Memory B cell (primary cell): ENCODE results near the gene NUDC.

Experiments used
- ATAC-seq: fragments of 150-1000 bp; cut with Tn5 transposase; 2 replicates; pipeline ENCODE4 v1.10.0; 2021; ENCODE audit warnings: low read depth, mild to moderate bottlenecking, moderate library complexity
- DNase-seq, 2 donors: peaks; one replicate each; pipeline ENCODE4 v3.0.0; 2022; ENCODE audit warnings: low spot score in 2 of 2
- H3K27ac Mint-ChIP-seq: one replicate; pipeline ENCODE4 v1.8.0; 2022; ENCODE audit warnings: mild to moderate bottlenecking, moderate library complexity, mixed read lengths
- H3K27me3 Mint-ChIP-seq: one replicate; pipeline ENCODE4 v1.8.0; 2022; ENCODE audit warnings: mixed read lengths
- H3K36me3 Mint-ChIP-seq: one replicate; pipeline ENCODE4 v1.8.0; 2022; ENCODE audit warnings: mild to moderate bottlenecking, mixed read lengths
- H3K4me1 Mint-ChIP-seq: one replicate; pipeline ENCODE4 v1.8.0; 2022; ENCODE audit warnings: mixed read lengths
- H3K4me3 Mint-ChIP-seq: one replicate; pipeline ENCODE4 v1.8.0; 2022; ENCODE audit warnings: mild to moderate bottlenecking, moderate library complexity, mixed read lengths
- H3K9me3 Mint-ChIP-seq: one replicate; pipeline ENCODE4 v1.8.0; 2022; ENCODE audit warnings: mixed read lengths

NUDC gene

GRCh38 chr1:26900001-26900814, 21.3 kb upstream of the NUDC start, which contains the start of gene GPATCH3:
Gene GPATCH3, minus strand, starts transcription at chr1:26900467. Its CDS starts 25 bp downstream, at chr1:26900442.
- Mint-ChIP-seq H3K4me1 (peaks cover 17% of the 10 kb centered on the region), H3K4me3 (peak within 1 kb of the TSS; percentile 97), H3K9me3 (no peaks in the 10 kb centered on the region), H3K27me3 (no peaks in the 10 kb centered on the region), H3K36me3 (peaks cover 8% of the 10 kb centered on the region), H3K27ac (peak within 1 kb of the TSS; percentile 98)
- peak; percentile 94 for ATAC-seq
- peak; percentile 80 to 81 for DNase-seq

DNA sequence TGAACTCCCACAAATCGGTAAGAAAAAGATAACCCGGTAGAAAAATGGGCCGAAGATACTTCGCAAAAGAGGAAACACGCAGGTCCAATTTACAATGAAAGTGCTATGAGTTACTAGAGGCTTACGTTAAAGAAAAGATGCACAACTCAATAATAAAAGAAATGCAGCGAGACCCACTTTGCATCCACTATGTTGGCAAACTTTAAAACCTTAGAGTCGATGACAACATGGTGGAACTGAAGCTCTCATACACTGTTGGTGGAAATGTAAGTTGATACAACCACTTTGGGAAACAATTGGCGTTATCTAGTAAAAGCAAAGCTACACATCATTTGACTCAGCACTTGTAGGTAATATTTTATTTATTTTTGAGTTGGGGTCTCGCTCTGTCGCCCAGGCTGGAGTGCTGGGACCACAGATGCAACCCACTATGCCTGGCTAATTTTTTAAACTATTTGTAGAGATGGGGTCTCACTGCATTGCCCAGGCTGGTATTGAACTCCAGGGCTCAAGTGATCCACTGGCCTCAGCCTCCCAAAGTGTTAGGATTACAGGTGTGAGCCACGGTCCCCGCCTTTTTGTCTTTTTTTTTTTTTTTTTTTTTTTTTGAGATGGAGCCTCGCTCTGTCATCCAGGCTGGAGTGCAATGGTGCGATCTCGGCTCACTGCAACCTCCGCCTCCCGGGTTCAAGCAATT, 20.6 kb upstream of the NUDC start:
- H3K4me1 Mint-ChIP-seq, result peaks cover 17% of the 10 kb centered on the region
- H3K27me3 Mint-ChIP-seq, result no peaks in the 10 kb centered on the region
- peak overlapping the region; percentile 98 for H3K27ac Mint-ChIP-seq
- peaks cover 8% of the 10 kb centered on the region for H3K36me3 Mint-ChIP-seq
- ATAC-seq, result peak; percentile 5
- H3K9me3 Mint-ChIP-seq, result no peaks in the 10 kb centered on the region
- no peak for DNase-seq
- H3K4me3 Mint-ChIP-seq, result peak overlapping the region; percentile 97

DNA sequence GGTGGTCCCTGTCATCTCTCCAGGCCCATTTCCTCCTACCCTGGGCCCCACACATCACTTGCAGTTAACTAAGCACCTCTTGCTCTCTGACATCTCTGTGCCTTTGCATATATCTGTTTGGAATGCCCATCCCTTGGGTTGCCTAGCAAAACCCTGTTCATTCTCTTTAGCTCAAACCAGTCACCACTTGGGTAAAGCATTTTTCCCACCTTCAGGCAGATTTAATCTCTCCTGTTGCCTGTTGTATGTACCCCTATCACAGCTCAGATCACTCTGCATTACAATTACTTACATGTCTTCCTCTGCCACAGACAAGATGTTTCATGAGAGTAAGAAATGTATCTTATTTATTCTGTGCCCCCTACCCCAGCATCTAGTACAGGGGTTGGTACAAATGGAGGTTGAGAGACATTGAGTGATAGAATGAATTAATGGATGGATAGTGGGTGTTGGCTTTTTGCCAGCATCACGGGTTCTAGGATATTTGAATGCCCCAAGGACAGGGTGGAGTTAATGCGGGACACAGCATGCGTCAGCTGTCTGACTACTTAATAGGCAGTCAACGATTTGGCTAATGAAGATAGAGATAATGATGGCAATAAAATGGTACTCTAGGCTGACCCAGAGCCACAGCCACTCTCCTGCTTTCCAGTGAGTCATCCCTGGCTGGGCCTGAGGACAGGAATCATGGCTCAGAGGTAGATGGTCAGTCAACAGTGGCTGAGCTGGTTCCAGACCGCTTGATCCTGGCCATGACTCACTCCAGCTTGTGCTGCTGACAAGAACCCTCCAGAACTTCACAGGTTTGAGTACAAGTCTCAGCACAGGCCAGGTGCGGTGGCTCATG, 14.2 kb upstream of the NUDC start:
- ATAC-seq, result no peak
- no peak overlapping the region for H3K27ac Mint-ChIP-seq
- no peak for DNase-seq
- no peak overlapping the region for H3K4me3 Mint-ChIP-seq
- H3K36me3 Mint-ChIP-seq, result no peaks in the 10 kb centered on the region
- no peaks in the 10 kb centered on the region for H3K4me1 Mint-ChIP-seq
- H3K9me3 Mint-ChIP-seq, result no peaks in the 10 kb centered on the region
- H3K27me3 Mint-ChIP-seq, result peaks cover 3% of the 10 kb centered on the region

GRCh38 chr1:26909951-26910342, 11.6 kb upstream of the NUDC start:
- no peak overlapping the region for H3K4me3 Mint-ChIP-seq
- no peak overlapping the region for H3K27ac Mint-ChIP-seq
- DNase-seq (no peak), ATAC-seq (no peak)
- peaks cover 3% of the 10 kb centered on the region for H3K27me3 Mint-ChIP-seq
- H3K4me1 Mint-ChIP-seq, result no peaks in the 10 kb centered on the region
- no peaks in the 10 kb centered on the region for H3K36me3 Mint-ChIP-seq
- H3K9me3 Mint-ChIP-seq, result no peaks in the 10 kb centered on the region

GRCh38 chr1:26910343-26911160, 11.0 kb upstream of the NUDC start:
- H3K4me1 Mint-ChIP-seq, result no peaks in the 10 kb centered on the region
- no peaks in the 10 kb centered on the region for H3K36me3 Mint-ChIP-seq
- no peaks in the 10 kb centered on the region for H3K9me3 Mint-ChIP-seq
- no peak overlapping the region for H3K27ac Mint-ChIP-seq
- H3K4me3 Mint-ChIP-seq, result no peak overlapping the region
- DNase-seq, result no peak
- ATAC-seq, result no peak
- H3K27me3 Mint-ChIP-seq, result peaks cover 3% of the 10 kb centered on the region

DNA sequence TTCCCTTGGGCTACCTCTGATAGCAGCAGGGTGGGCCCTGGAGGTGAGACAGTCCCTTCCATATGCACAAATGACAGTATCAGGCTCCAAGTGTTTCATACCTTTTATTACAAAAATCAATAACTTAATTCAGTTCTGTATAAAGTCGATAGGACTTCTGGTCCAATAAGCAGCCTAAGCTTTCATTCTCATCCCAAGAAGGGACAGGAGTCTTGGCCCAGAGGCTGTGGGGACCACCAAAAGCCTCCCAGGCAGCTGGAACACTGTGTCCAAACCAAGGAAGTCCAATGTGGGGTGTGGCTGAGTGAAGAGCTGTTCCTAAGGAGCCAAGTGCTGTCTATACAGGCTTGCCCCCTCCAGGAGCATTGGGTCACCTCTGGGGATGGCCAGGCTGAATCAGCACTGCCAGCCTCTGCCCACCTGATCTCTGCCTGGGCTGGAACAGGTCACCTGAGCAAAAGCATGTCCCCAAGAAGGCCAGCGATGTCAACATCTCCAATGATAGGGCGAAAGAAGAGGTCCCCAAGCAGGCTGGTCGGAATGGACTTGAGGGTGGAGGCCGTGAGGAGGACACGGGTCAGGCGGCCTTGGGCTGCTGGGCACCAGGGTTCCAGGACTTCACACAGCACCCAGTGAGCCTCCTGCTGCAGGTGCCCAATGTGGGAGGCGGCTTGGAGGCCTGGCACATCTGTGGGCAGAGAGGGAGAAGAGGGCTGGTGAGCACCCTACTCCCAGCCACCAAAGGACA, 10.0 kb upstream of the NUDC start:
- DNase-seq, result no peak
- Mint-ChIP-seq H3K27ac (no peak overlapping the region), H3K4me3 (no peak overlapping the region), H3K36me3 (no peaks in the 10 kb centered on the region), H3K27me3 (peaks cover 3% of the 10 kb centered on the region), H3K9me3 (no peaks in the 10 kb centered on the region), H3K4me1 (no peaks in the 10 kb centered on the region)
- ATAC-seq, result no peak

- H3K27ac Mint-ChIP-seq, result no peak overlapping the region
- no peaks in the 10 kb centered on the region for H3K4me1 Mint-ChIP-seq
- no peaks in the 10 kb centered on the region for H3K36me3 Mint-ChIP-seq
- H3K4me3 Mint-ChIP-seq, result no peak overlapping the region
- ATAC-seq (no peak), DNase-seq (no peak)
- peaks cover 3% of the 10 kb centered on the region for H3K27me3 Mint-ChIP-seq
- H3K9me3 Mint-ChIP-seq, result no peaks in the 10 kb centered on the region
Observed at GRCh38 chr1:26912147-26912490, 9.4 kb upstream of the NUDC start.

- peaks cover 1% of the 10 kb centered on the region for H3K27me3 Mint-ChIP-seq
- ATAC-seq, result no peak
- no peaks in the 10 kb centered on the region for H3K4me1 Mint-ChIP-seq
- H3K4me3 Mint-ChIP-seq, result no peak overlapping the region
- H3K36me3 Mint-ChIP-seq, result no peaks in the 10 kb centered on the region
- H3K9me3 Mint-ChIP-seq, result no peaks in the 10 kb centered on the region
- DNase-seq, result no peak
- H3K27ac Mint-ChIP-seq, result no peak overlapping the region
Observed at GRCh38 chr1:26913389-26913753, 8.2 kb upstream of the NUDC start.

DNA sequence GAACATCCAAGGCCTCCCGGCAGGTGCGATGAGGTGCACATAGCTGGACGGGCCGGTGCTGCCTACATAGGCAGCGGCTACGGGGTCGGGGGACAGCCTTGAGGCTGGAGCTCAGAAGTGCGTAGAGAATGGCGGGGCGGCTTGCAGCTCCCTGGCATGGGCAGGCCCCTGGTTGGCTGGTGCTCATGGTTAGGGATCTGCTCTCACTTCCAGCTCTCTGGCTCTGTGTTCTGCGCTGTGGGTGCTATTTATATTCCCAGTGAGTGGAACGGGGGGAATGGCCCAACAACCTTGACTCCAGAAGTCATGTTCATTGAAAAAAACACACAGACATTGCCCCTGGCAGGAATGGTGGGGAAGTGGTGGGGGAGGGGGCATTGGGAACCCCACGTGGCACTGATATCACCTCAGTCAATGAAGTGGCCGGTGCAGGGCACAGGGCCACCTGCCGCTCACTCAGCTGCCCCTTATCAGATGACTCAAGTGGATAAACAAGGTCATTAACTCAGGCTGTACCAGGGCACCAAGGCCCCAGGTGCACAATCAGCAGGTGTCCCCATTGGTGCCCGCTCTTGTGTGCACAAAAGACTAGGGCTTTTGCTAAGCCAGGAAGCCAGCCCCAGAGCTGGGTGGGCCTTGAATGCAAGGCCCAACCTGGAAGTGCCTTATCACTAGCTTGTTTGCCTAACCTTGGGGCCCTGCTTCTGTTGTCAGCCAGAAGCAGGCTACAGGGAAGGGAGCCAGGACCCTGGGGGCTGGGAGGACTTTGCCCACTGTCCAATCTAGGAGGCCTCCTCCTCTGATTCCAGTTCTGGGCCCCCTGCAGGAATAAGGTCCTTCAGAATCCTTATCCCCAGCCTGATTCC, 7.6 kb upstream of the NUDC start, which contains the start of gene NR0B2:
Gene NR0B2, minus strand, starts transcription at position 222 of the 866 bp plus-strand sequence. Its CDS starts 35 bp downstream, at position 187.
- Mint-ChIP-seq H3K27ac (no peak within 1 kb of the TSS), H3K4me3 (no peak within 1 kb of the TSS), H3K36me3 (no peaks in the 10 kb centered on the region), H3K27me3 (peaks cover 1% of the 10 kb centered on the region), H3K9me3 (no peaks in the 10 kb centered on the region), H3K4me1 (no peaks in the 10 kb centered on the region)
- DNase-seq (no peak), ATAC-seq (no peak)

GRCh38 chr1:26915204-26915842, 6.2 kb upstream of the NUDC start:
- H3K27me3 Mint-ChIP-seq, result no peaks in the 10 kb centered on the region
- H3K36me3 Mint-ChIP-seq, result no peaks in the 10 kb centered on the region
- no peak overlapping the region for H3K27ac Mint-ChIP-seq
- no peak for DNase-seq
- H3K4me3 Mint-ChIP-seq, result no peak overlapping the region
- ATAC-seq, result no peak
- H3K9me3 Mint-ChIP-seq, result no peaks in the 10 kb centered on the region
- H3K4me1 Mint-ChIP-seq, result peaks cover 1% of the 10 kb centered on the region

DNA sequence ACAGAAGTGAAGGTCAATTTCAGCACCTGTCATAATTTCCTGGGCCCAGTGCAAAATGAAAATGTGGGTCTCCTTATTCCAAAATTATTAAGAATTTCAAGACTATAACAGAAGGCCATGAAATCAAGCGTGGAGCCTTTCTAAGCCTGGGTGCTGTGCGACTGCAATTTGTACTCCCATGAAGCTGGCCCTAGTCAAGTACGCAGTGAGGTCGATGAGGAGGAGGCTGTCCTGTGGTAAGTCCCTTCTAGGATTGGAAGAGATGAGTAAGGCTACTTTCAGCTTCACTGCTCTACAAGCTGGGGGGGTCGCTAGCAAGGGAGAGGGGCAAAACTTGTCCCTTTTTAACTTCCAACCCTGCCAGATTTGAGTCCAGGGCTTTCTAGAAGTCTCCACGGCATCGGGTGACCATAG, 410 bp upstream of the NUDC start:
- H3K27me3 Mint-ChIP-seq, result no peaks in the 10 kb centered on the region
- peaks cover 13% of the 10 kb centered on the region for H3K4me1 Mint-ChIP-seq
- H3K36me3 Mint-ChIP-seq, result peaks cover 2% of the 10 kb centered on the region
- no peaks in the 10 kb centered on the region for H3K9me3 Mint-ChIP-seq
- peak; percentile 44 for ATAC-seq
- H3K27ac Mint-ChIP-seq, result peak overlapping the region; percentile 88
- peak overlapping the region; percentile 93 for H3K4me3 Mint-ChIP-seq
- DNase-seq, result no peak

DNA sequence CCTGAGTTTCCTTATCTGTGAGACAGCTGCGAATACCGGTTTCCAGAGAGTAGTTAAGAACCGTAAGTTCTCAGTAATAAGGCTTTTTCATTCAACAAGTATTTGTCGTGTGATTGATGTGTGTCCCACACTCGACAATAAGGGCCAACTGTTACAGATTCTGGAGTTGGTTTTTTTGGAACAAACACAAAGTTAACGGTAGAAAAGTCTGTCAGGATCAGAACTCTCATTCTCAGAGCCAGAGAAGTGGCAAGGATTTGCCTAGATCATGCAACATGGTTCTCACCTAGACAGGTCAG, 837 bp downstream of the NUDC start:
- H3K9me3 Mint-ChIP-seq, result no peaks in the 10 kb centered on the region
- H3K27me3 Mint-ChIP-seq, result no peaks in the 10 kb centered on the region
- peak overlapping the region; percentile 88 for H3K27ac Mint-ChIP-seq
- no peak for DNase-seq
- peaks cover 17% of the 10 kb centered on the region for H3K4me1 Mint-ChIP-seq
- H3K36me3 Mint-ChIP-seq, result peaks cover 6% of the 10 kb centered on the region
- H3K4me3 Mint-ChIP-seq, result peak overlapping the region; percentile 93
- no peak for ATAC-seq
